ENCODE data around the gene WASHC4. TPM values are rescaled to one million over a fixed set of nuclear protein-coding genes. Genes with fewer than 3 reads are reported as not detected.

WASHC4 gene
- total RNA-seq, 1 experiment from 2014 or later, result 39.1 TPM

DNA sequence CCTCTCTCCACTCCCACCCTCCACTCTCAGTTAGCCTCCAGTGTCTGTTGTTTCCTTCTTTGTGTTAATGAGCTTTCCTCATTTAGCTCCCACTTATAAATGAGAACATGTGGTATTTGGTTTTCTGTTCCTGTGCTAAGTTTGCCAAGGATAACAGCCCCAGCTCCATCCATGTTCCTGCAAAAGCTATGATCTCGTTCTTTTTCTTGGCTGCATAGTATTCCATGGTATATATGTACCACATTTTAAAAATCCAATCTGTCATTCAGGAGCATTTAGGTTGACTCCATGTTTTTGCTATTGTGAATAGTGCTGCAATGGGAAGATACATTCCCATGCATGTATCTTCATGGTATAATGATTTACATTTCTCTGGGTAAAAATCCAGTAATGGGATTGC is 2.8 kb upstream of the WASHC4 start:
- no TSS peak for BruUV-seq (replicated peaks)
- ChIA-PET POLR2A (ENCODE audit: low non-redundant PET) (no interaction called here), CTCF (no interaction called here)
- no peaks in the 10 kb centered on the region for H3K36me3 ChIP-seq (ENCODE audit: insufficient read depth, low read length, poor library complexity, severe bottlenecking)
- intact Hi-C loops (cut with micrococcal nuclease; ENCODE audit: unreplicated experiment), result loop anchor here (5.0 kb wide), 1 partner anchor 722 kb away; no protein-coding TSS in a partner anchor
- H3K4me3 ChIP-seq (ENCODE audit: low read depth, low read length, poor library complexity, severe bottlenecking), result no peak overlapping the region
- H3K9me3 ChIP-seq (ENCODE audit: low read depth, low read length, poor library complexity, severe bottlenecking), result no peaks in the 10 kb centered on the region
- TF ChIP-seq EZH2 (IDR thresholded peaks at IDR 0.05; ENCODE audit: borderline replicate concordance, low read depth, low read length, poor library complexity, severe bottlenecking), result no peak
- TF ChIP-seq, protein P1, sequence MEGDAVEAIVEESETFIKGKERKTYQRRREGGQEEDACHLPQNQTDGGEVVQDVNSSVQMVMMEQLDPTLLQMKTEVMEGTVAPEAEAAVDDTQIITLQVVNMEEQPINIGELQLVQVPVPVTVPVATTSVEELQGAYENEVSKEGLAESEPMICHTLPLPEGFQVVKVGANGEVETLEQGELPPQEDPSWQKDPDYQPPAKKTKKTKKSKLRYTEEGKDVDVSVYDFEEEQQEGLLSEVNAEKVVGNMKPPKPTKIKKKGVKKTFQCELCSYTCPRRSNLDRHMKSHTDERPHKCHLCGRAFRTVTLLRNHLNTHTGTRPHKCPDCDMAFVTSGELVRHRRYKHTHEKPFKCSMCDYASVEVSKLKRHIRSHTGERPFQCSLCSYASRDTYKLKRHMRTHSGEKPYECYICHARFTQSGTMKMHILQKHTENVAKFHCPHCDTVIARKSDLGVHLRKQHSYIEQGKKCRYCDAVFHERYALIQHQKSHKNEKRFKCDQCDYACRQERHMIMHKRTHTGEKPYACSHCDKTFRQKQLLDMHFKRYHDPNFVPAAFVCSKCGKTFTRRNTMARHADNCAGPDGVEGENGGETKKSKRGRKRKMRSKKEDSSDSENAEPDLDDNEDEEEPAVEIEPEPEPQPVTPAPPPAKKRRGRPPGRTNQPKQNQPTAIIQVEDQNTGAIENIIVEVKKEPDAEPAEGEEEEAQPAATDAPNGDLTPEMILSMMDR (conservative IDR thresholded peaks at IDR 0.05; ENCODE audit: low read depth, low read length), result no peak
- H3K4me1 ChIP-seq (ENCODE audit: insufficient read depth, low read length, poor library complexity, severe bottlenecking), result peaks cover 6% of the 10 kb centered on the region
- DNase-seq (ENCODE audit: low spot score), result no peak
- no peak overlapping the region for H3K27ac ChIP-seq (ENCODE audit: low read depth, low read length, poor library complexity, severe bottlenecking)
- no peaks in the 10 kb centered on the region for H3K27me3 ChIP-seq (replicated peaks; ENCODE audit: insufficient read depth, low read depth, low read length, poor library complexity)

DNA sequence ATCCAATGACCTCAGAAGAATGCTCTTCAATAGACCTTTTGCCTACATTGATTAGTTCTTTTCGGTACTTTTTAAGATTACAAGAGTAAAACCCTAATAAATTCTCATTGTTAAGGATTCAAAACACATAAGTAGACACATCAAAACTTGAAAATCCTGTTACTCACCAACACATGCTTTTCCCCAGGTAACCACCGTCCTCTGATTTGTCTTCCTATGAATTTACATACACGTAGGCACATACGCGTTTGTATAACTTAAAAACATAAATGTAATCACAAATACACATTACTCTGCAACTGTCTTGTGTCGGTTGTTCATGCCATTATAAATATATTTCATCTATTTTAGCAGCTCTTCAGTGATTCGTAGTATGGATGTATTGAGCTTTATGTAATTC is 910 bp upstream of the WASHC4 start:
- intact Hi-C loops (cut with micrococcal nuclease; ENCODE audit: unreplicated experiment), result no loop called here
- POLR2A ChIA-PET (ENCODE audit: low non-redundant PET), result no interaction called here
- CTCF ChIA-PET, result no interaction called here

DNA sequence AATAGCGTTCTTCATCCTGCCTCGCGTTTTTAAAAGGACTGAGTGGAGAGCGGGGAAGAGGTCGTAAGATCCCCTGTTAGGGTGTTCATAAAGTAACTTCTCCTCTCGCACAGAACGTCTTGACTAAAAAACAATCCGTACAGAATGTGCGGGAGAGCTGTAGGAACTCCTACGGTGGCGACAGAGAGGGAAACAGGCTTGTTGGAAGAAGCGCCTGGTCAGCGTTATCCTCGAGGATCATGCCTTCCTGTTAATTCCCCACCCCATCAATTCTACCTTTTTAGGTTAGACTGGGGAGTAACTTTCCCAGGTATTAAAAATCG is 399 bp upstream of the WASHC4 start:
- peaks cover 9% of the 10 kb centered on the region for H3K36me3 ChIP-seq (ENCODE audit: insufficient read depth, low read length, poor library complexity, severe bottlenecking)
- peak overlapping the region; percentile 73 for H3K4me3 ChIP-seq (ENCODE audit: low read depth, low read length, poor library complexity, severe bottlenecking)
- ChIA-PET POLR2A (ENCODE audit: low non-redundant PET) (interaction anchor here (0.7 kb wide), 1 partner anchor 1849 kb away, joined by 3 read pairs; the partner anchor contains the start of gene TMEM263), CTCF (no interaction called here)
- H3K4me1 ChIP-seq (ENCODE audit: insufficient read depth, low read length, poor library complexity, severe bottlenecking), result peaks cover 15% of the 10 kb centered on the region
- DNase-seq (ENCODE audit: low spot score), result no peak
- H3K9me3 ChIP-seq (ENCODE audit: low read depth, low read length, poor library complexity, severe bottlenecking), result no peaks in the 10 kb centered on the region
- BruUV-seq (replicated peaks), result TSS peak; percentile 85
- H3K27me3 ChIP-seq (replicated peaks; ENCODE audit: insufficient read depth, low read depth, low read length, poor library complexity), result no peaks in the 10 kb centered on the region
- TF ChIP-seq, protein P1 (conservative IDR thresholded peaks at IDR 0.05; ENCODE audit: low read depth, low read length), result no peak
- no peak for TF ChIP-seq EZH2 (IDR thresholded peaks at IDR 0.05; ENCODE audit: borderline replicate concordance, low read depth, low read length, poor library complexity, severe bottlenecking)
- intact Hi-C loops (cut with micrococcal nuclease; ENCODE audit: unreplicated experiment), result no loop called here
- H3K27ac ChIP-seq (ENCODE audit: low read depth, low read length, poor library complexity, severe bottlenecking), result peak overlapping the region; percentile 86

More for the DNA sequence above, 910 bp upstream of the WASHC4 start:
- Histone ChIP-seq H3K27me3 (replicated peaks; ENCODE audit: insufficient read depth, low read depth, low read length, poor library complexity) (no peaks in the 10 kb centered on the region), H3K9me3 (ENCODE audit: low read depth, low read length, poor library complexity, severe bottlenecking) (no peaks in the 10 kb centered on the region), H3K4me1 (ENCODE audit: insufficient read depth, low read length, poor library complexity, severe bottlenecking) (peaks cover 15% of the 10 kb centered on the region), H3K27ac (ENCODE audit: low read depth, low read length, poor library complexity, severe bottlenecking) (no peak overlapping the region), H3K36me3 (ENCODE audit: insufficient read depth, low read length, poor library complexity, severe bottlenecking) (peaks cover 3% of the 10 kb centered on the region), H3K4me3 (ENCODE audit: low read depth, low read length, poor library complexity, severe bottlenecking) (peak overlapping the region; percentile 73)
- BruUV-seq (replicated peaks), result no TSS peak
- no peak for DNase-seq (ENCODE audit: low spot score)
- TF ChIP-seq, protein P1 (conservative IDR thresholded peaks at IDR 0.05; ENCODE audit: low read depth, low read length), result no peak
- no peak for TF ChIP-seq EZH2 (IDR thresholded peaks at IDR 0.05; ENCODE audit: borderline replicate concordance, low read depth, low read length, poor library complexity, severe bottlenecking)

Measured in A673 (cell line).